ENCODE measurements around the gene SMYD3. TPM values are rescaled to one million over a fixed set of nuclear protein-coding genes. Genes with fewer than 3 reads are reported as not detected.

SMYD3 gene
- total and polyA plus RNA-seq, 2 experiments from 2014 or later = 30.8 to 68.5 TPM

GRCh38 chr1:246491551-246492053 lies 15.5 kb downstream of the SMYD3 start:
- no peaks in the 10 kb centered on the region for H3K9me3 ChIP-seq (ENCODE audit: low read depth)
- H3K9me2 ChIP-seq (replicated peaks; ENCODE audit: insufficient read depth) = no peaks in the 10 kb centered on the region
- peaks cover 15% of the 10 kb centered on the region for H3K79me2 ChIP-seq
- H3K36me3 ChIP-seq (replicated peaks; ENCODE audit: insufficient read depth, low read depth) = no peaks in the 10 kb centered on the region
- 92% methylated on average over 7 of the region's 7 CpGs for WGBS (ENCODE audit: low lambda C conversion rate, missing lambda C conversion rate)
- H3K27me3 ChIP-seq = no peaks in the 10 kb centered on the region
- H3K4me1 ChIP-seq (ENCODE audit: insufficient read depth) = no peaks in the 10 kb centered on the region
- H4K20me1 ChIP-seq (ENCODE audit: insufficient read depth, poor library complexity, severe bottlenecking) = no peaks in the 10 kb centered on the region
- no peak overlapping the region for H3K4me3 ChIP-seq
- H3K4me2 ChIP-seq = no peak overlapping the region
- no peak for DNase-seq (ENCODE audit: low spot score)
- TF ChIP-seq CTCF (IDR thresholded peaks at IDR 0.05; ENCODE audit: poor library complexity) = no peak
- no peak for TF ChIP-seq EZH2phosphoT487 (IDR thresholded peaks at IDR 0.05; ENCODE audit: low read depth, severe bottlenecking, unreplicated experiment)
- no peak for TF ChIP-seq EZH2 (IDR thresholded peaks at IDR 0.05; ENCODE audit: borderline replicate concordance)
- no peak overlapping the region for H2AFZ ChIP-seq
- H3K27ac ChIP-seq = no peak overlapping the region

GRCh38 chr1:246488674-246489073 lies 18.4 kb downstream of the SMYD3 start:
- Histone ChIP-seq H3K9me3 (ENCODE audit: low read depth) (no peaks in the 10 kb centered on the region), H3K9me2 (replicated peaks; ENCODE audit: insufficient read depth) (no peaks in the 10 kb centered on the region), H3K4me1 (ENCODE audit: insufficient read depth) (no peaks in the 10 kb centered on the region), H3K4me3 (no peak overlapping the region), H3K27me3 (no peaks in the 10 kb centered on the region), H4K20me1 (ENCODE audit: insufficient read depth, poor library complexity, severe bottlenecking) (no peaks in the 10 kb centered on the region), H3K27ac (no peak overlapping the region), H3K79me2 (peaks cover 15% of the 10 kb centered on the region), H3K36me3 (replicated peaks; ENCODE audit: insufficient read depth, low read depth) (no peaks in the 10 kb centered on the region), H3K4me2 (no peak overlapping the region), H2AFZ (no peak overlapping the region)
- DNase-seq (ENCODE audit: low spot score) = no peak
- WGBS (ENCODE audit: low lambda C conversion rate, missing lambda C conversion rate) = 84% methylated on average over 6 of the region's 6 CpGs
- no peak for TF ChIP-seq EZH2 (IDR thresholded peaks at IDR 0.05; ENCODE audit: borderline replicate concordance)
- no peak for TF ChIP-seq EZH2phosphoT487 (IDR thresholded peaks at IDR 0.05; ENCODE audit: low read depth, severe bottlenecking, unreplicated experiment)
- TF ChIP-seq CTCF (IDR thresholded peaks at IDR 0.05; ENCODE audit: poor library complexity) = no peak

GRCh38 chr1:246483569-246483933 lies 23.5 kb downstream of the SMYD3 start:
- peak overlapping the region; percentile 64 for H3K4me2 ChIP-seq

More at GRCh38 chr1:246483569-246483933, 23.5 kb downstream of the SMYD3 start:
- H4K20me1 ChIP-seq (ENCODE audit: insufficient read depth, poor library complexity, severe bottlenecking) = no peaks in the 10 kb centered on the region
- peaks cover 12% of the 10 kb centered on the region for H3K79me2 ChIP-seq
- TF ChIP-seq EZH2phosphoT487 (IDR thresholded peaks at IDR 0.05; ENCODE audit: low read depth, severe bottlenecking, unreplicated experiment) (no peak), EZH2 (IDR thresholded peaks at IDR 0.05; ENCODE audit: borderline replicate concordance) (no peak), CTCF (IDR thresholded peaks at IDR 0.05; ENCODE audit: poor library complexity) (no peak)
- H3K9me3 ChIP-seq (ENCODE audit: low read depth) = no peaks in the 10 kb centered on the region
- no peak overlapping the region for H2AFZ ChIP-seq
- H3K9me2 ChIP-seq (replicated peaks; ENCODE audit: insufficient read depth) = no peaks in the 10 kb centered on the region
- DNase-seq (ENCODE audit: low spot score) = no peak
- peaks cover 3% of the 10 kb centered on the region for H3K4me1 ChIP-seq (ENCODE audit: insufficient read depth)
- no peak overlapping the region for H3K4me3 ChIP-seq
- no peaks in the 10 kb centered on the region for H3K36me3 ChIP-seq (replicated peaks; ENCODE audit: insufficient read depth, low read depth)
- H3K27ac ChIP-seq = peak overlapping the region; percentile 42
- no peaks in the 10 kb centered on the region for H3K27me3 ChIP-seq

Data from hepatocyte (in vitro differentiated cells).